GM12878 (cell line): ENCODE data around the gene RARB. TPM values are rescaled to one million over a fixed set of nuclear protein-coding genes. Genes with fewer than 3 reads are reported as not detected.

Source experiments
- ATAC-seq: fragments of 200-7000 bp; cut with Tn5 transposase; 3 replicates; pipeline ENCODE4 v1.9.1; 2020; ENCODE audit warnings: mild to moderate bottlenecking, moderate library complexity
- BruUV-seq: library from RNA; stranded (reverse); fragments of 400-500 nt; replicated peaks from 2 replicates; lab custom pipeline; 2021; lab: Mats Ljungman, UMichigan
- CTCF ChIA-PET: fragments of 300-600 bp; sonication (Branson Sonifier 250); formaldehyde crosslinking; extraction: SDS; loops from one replicate; lab custom pipeline; 2021; ENCODE audit warnings: inconsistent platforms; lab: Yijun Ruan, JAX
- POLR2A ChIA-PET: fragments of 350-600 bp; formaldehyde crosslinking; extraction: SDS; loops from one replicate; lab custom pipeline; 2021; ENCODE audit warnings: inconsistent platforms; lab: Charles Lee
- RAD21 ChIA-PET: fragments of 300-600 bp; sonication (Branson Sonifier 250); formaldehyde crosslinking; loops from one replicate; lab custom pipeline; 2023; ENCODE audit warnings: antibody characterized with exemption; ENCODE audit not compliant: unreplicated experiment; lab: Charles Lee
- SMC1A ChIA-PET: fragments of 300-600 bp; sonication (Branson Sonifier 250); formaldehyde crosslinking; loops from one replicate; lab custom pipeline; 2023; ENCODE audit not compliant: unreplicated experiment, uncharacterized antibody; lab: Charles Lee
- DNase-seq: peaks from one replicate; pipeline ENCODE4 v3.0.0-alpha.2; 2011; ENCODE audit warnings: low read depth, low spot score
- FAIRE-seq: peaks from 3 replicates; lab custom pipeline; 2011; peaks lifted over from hg19 to GRCh38; lab: Jason Lieb, UNC
- H2AFZ ChIP-seq: 2 replicates; pipeline ENCODE4 v1.6.0; 2011; ENCODE audit warnings: low read depth, low read length, control low read depth; ENCODE audit not compliant: control insufficient read depth
- H3K27ac ChIP-seq: 2 replicates; pipeline ENCODE4 v1.5.1; 2011; ENCODE audit warnings: control low read depth; ENCODE audit not compliant: control insufficient read depth, insufficient read depth
- H3K27me3 ChIP-seq, 2 experiments: replicated peaks in 1 of 2; 2 replicates each; pipeline versions ENCODE4 v1.6.0 to v1.6.1; 2011; ENCODE audit warnings: low read length in 1 of 2; ENCODE audit not compliant: control insufficient read depth in 2 of 2, insufficient read depth in 2 of 2
- H3K36me3 ChIP-seq, 2 experiments: 2 replicates each; pipeline ENCODE4 v1.5.1; 2011; ENCODE audit warnings: low read length in 1 of 2; ENCODE audit not compliant: control insufficient read depth in 2 of 2, insufficient read depth in 2 of 2
- H3K4me1 ChIP-seq: 2 replicates; pipeline ENCODE4 v1.6.1; 2011; ENCODE audit warnings: mild to moderate bottlenecking, low read length, moderate library complexity, mixed read lengths; ENCODE audit not compliant: control insufficient read depth, insufficient read depth
- H3K4me2 ChIP-seq: 2 replicates; pipeline ENCODE4 v1.6.0; 2011; ENCODE audit warnings: control low read depth; ENCODE audit not compliant: control insufficient read depth, insufficient read depth
- H3K4me3 ChIP-seq: fragments of 200-600 bp; sonication (generic); 2 replicates; pipeline ENCODE4 v1.5.1; 2016
- H3K79me2 ChIP-seq: 2 replicates; pipeline ENCODE4 v1.6.0; 2011; ENCODE audit warnings: low read length; ENCODE audit not compliant: control insufficient read depth, insufficient read depth
- H3K9ac ChIP-seq: 2 replicates; pipeline ENCODE4 v1.8.0; 2011; ENCODE audit warnings: low read length, control low read depth, mixed read lengths; ENCODE audit not compliant: control insufficient read depth, insufficient read depth
- H3K9me3 ChIP-seq: replicated peaks from 3 replicates; pipeline ENCODE4 v1.5.1; 2011; ENCODE audit warnings: mild to moderate bottlenecking, low read length; ENCODE audit not compliant: control insufficient read depth, insufficient read depth
- H4K20me1 ChIP-seq: 2 replicates; pipeline ENCODE4 v1.6.0; 2011; ENCODE audit not compliant: control insufficient read depth, insufficient read depth
- BRCA1 ChIP-seq: IDR thresholded peaks from 2 replicates; pipeline ENCODE4 v1.6.1; 2011; ENCODE audit warnings: low read depth, low read length, improper control_type of control experiment
- MEF2A ChIP-seq: IDR thresholded peaks from 2 replicates; pipeline ENCODE4 v1.6.1; 2011; ENCODE audit warnings: low read depth, mild to moderate bottlenecking, low read length, moderate library complexity; ENCODE audit not compliant: insufficient read depth
- NBN ChIP-seq: fragments of 450-650 bp; IDR thresholded peaks from 2 replicates; pipeline ENCODE4 v1.6.1; 2016
- PML ChIP-seq: IDR thresholded peaks from 2 replicates; pipeline ENCODE4 v1.6.1; 2012; ENCODE audit warnings: low read length, inconsistent platforms
- RCOR1 ChIP-seq: conservative IDR thresholded peaks from 2 replicates; pipeline ENCODE4 v1.6.1; 2012; ENCODE audit warnings: low read depth, low read length, improper control_type of control experiment
- RFX5 ChIP-seq: IDR thresholded peaks from 2 replicates; pipeline ENCODE4 v1.6.1; 2011; ENCODE audit warnings: low read depth, low read length, improper control_type of control experiment
- SIN3A ChIP-seq: IDR thresholded peaks from 2 replicates; pipeline ENCODE4 v1.6.1; 2012; ENCODE audit warnings: low read depth, low read length, improper control_type of control experiment
- SMAD1 ChIP-seq: fragments of 450-650 bp; IDR thresholded peaks from 2 replicates; pipeline ENCODE4 v1.6.1; 2018; ENCODE audit warnings: mild to moderate bottlenecking, low read depth; ENCODE audit not compliant: partially characterized antibody
- ZNF217 ChIP-seq: fragments of 450-650 bp; IDR thresholded peaks from 2 replicates; pipeline ENCODE4 v1.6.1; 2017; ENCODE audit warnings: antibody characterized with exemption, mild to moderate bottlenecking
- ZSCAN29 ChIP-seq: fragments of 450-650 bp; IDR thresholded peaks from 2 replicates; pipeline ENCODE4 v1.6.1; 2017; ENCODE audit warnings: mild to moderate bottlenecking, moderate library complexity
- WGBS: methylation state at CpG from one replicate; pipeline ENCODE4 v1.1.6; 2016; ENCODE audit warnings: low lambda C conversion rate; ENCODE audit not compliant: insufficient replicate concordance, insufficient coverage; ENCODE audit errors: missing lambda C conversion rate; 5-methylcytosine and 5-hydroxymethylcytosine counted together
- in situ Hi-C: fragments of 300-500 bp; cut with MboI; formaldehyde crosslinking; loops from 9 replicates; pipeline ENCODE4 v1.14.3; 2018; ENCODE audit warnings: mixed read lengths
- intact Hi-C: fragments of 100-400 bp; cut with micrococcal nuclease; formaldehyde crosslinking; loops from one replicate; pipeline ENCODE4 v1.14.2; 2022; ENCODE audit not compliant: unreplicated experiment
- polyA plus RNA-seq, 11 experiments: library from polyadenylated mRNA; depleted of rRNA in 4 of 11; unstranded in 6 of 11; stranded (reverse) in 5 of 11; fragments of >200 nt; fragmentation: Nextera tagmentation in 4 of 11; fragmentation: Illumina TruSeq in 1 of 11; extraction: Ambion mirVana in 4 of 11; extraction: Trizol in 1 of 11; gene quantifications; 1 replicate in 1 of 11; 2 replicates in 10 of 11; pipeline versions ENCODE4 v1.2.1 to v1.2.3, GENCODE V29; 2011 to 2016; ENCODE audit warnings: inconsistent platforms in 2 of 11, missing spikeins in 2 of 11, low read depth in 1 of 11
- total RNA-seq, 4 experiments: library from RNA; depleted of rRNA in 3 of 4; stranded (reverse); fragments of >200 nt in 3 of 4; fragmentation: Illumina TruSeq in 1 of 4; extraction: Trizol in 1 of 4; gene quantifications; 2 replicates each; pipeline versions ENCODE4 v1.2.1 to v1.2.3, GENCODE V29; 2013 to 2021
- TF ChIP-seq, protein P1 (sequence below): fragments of 450-650 bp; IDR thresholded peaks from 2 replicates; pipeline ENCODE4 v1.6.1; 2016; ENCODE audit warnings: mild to moderate bottlenecking, moderate library complexity, borderline replicate concordance

The RARB gene
- total and polyA plus RNA-seq, 10 of the 15 experiments (the other 5 are each of a cell fraction or from before 2014, with no cell fraction given): 0.05 to 0.06 TPM; not detected in 8

DNA sequence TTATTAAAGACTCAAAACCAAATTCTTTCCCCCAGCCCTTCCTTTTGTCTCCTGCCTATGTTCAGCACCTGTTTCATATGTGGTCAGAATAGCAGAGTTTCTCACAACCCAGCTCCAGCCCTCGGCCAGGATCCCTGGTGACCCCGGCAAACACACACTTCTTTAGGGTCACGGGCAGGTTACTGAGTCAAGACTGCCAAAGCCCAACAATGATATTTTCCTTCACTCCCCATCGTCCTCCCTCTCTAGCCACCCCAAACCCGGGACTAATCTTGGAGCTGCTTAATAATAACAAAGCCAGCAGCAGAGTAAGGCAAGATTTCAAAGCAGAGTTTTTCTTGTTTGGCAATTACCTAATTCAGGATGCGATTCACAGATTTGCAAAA, 25.5 kb downstream of the RARB start:
- H3K27ac ChIP-seq: no peak overlapping the region
- H3K36me3 ChIP-seq: no peaks in the 10 kb centered on the region
- no peaks in the 10 kb centered on the region; a peak in 2 of 4 replicates for H3K27me3 ChIP-seq
- no peak for DNase-seq
- no peak overlapping the region for H3K9ac ChIP-seq
- no peaks in the 10 kb centered on the region for H4K20me1 ChIP-seq
- no TSS peak for BruUV-seq
- ChIA-PET POLR2A (no interaction called here), CTCF (no interaction called here), RAD21 (no interaction called here), SMC1A (no interaction called here)
- intact Hi-C loops: no loop called here
- no peak for FAIRE-seq
- no peak overlapping the region for H3K4me2 ChIP-seq
- no peaks in the 10 kb centered on the region for H3K9me3 ChIP-seq
- no peak overlapping the region for H3K4me3 ChIP-seq
- H3K79me2 ChIP-seq: no peaks in the 10 kb centered on the region
- no peak for TF ChIP-seq RFX5
- TF ChIP-seq SMAD1: no peak
- TF ChIP-seq ZNF217: no peak
- no peak for TF ChIP-seq ZSCAN29
- no peak for TF ChIP-seq NBN
- no peak for TF ChIP-seq PML
- TF ChIP-seq MEF2A: no peak
- no peak for ATAC-seq
- no peak overlapping the region for H2AFZ ChIP-seq
- in situ Hi-C loops: no loop called here
- 40% methylated on average over 6 of the region's 6 CpGs for WGBS
- no peaks in the 10 kb centered on the region for H3K4me1 ChIP-seq

DNA sequence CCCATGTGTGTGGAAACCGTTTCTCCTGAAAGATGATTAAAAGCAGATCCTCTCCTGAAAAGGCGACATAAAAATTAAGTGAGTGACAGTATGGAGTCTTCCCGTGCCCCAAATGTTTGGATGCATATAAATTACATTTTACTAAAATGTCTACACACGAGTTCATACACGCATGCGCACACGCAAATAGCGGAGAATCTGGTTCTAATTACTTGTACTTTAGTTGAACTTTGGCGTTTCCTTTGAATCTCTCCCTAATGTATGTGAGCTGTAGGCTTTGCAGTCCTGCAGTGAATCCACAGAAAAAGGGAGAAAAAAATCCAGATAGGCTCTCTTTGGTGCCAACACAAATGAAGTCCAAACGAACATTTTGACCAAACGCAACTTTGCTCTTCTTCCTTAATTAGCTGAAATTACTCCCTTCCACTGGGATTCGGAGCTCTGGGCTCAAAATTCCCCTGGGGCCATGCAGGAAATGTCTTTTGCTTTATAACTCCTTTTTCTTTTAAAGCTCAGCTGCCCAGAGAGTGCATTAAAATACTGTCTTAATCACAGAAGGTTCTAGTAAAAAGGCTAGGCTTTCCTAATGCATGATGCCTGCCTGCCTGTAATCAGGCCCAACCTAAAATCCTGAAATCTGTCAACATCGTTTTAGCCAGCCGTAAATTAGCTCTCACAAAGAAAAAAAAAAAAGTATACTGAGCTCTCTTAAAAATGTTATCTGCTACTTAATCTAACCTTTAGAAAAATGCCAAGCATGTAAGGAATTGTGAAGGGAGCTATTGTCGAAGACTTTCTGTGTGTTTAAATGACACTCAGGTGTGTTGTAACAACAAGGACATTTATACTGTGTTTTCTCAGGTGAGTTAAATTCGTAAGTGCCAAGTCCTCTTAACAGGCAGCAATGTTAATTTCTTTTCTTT, 26.2 kb downstream of the RARB start:
- WGBS: 48% methylated on average over 16 of the region's 16 CpGs
- in situ Hi-C loops: no loop called here

More for the DNA sequence above, 26.2 kb downstream of the RARB start:
- H2AFZ ChIP-seq: no peak overlapping the region
- ChIA-PET POLR2A (no interaction called here), CTCF (interaction anchor here (1.1 to 1.3 kb wide), 2 partner anchors 9 to 12 kb away, joined by 3 to 4 read pairs; no protein-coding TSS in a partner anchor), RAD21 (no interaction called here)
- no peaks in the 10 kb centered on the region for H3K79me2 ChIP-seq
- no TSS peak for BruUV-seq
- no peaks in the 10 kb centered on the region for H4K20me1 ChIP-seq
- no peaks in the 10 kb centered on the region for H3K4me1 ChIP-seq
- intact Hi-C loops: no loop called here
- no peak overlapping the region for H3K27ac ChIP-seq
- ATAC-seq: no peak
- no peaks in the 10 kb centered on the region; a peak in 2 of 4 replicates for H3K27me3 ChIP-seq
- no peaks in the 10 kb centered on the region for H3K36me3 ChIP-seq
- H3K4me2 ChIP-seq: no peak overlapping the region
- FAIRE-seq: no peak
- no peak overlapping the region for H3K4me3 ChIP-seq
- H3K9ac ChIP-seq: no peak overlapping the region
- H3K9me3 ChIP-seq: no peaks in the 10 kb centered on the region
- no peak for TF ChIP-seq RCOR1
- no peak for TF ChIP-seq SIN3A
- TF ChIP-seq, protein P1, sequence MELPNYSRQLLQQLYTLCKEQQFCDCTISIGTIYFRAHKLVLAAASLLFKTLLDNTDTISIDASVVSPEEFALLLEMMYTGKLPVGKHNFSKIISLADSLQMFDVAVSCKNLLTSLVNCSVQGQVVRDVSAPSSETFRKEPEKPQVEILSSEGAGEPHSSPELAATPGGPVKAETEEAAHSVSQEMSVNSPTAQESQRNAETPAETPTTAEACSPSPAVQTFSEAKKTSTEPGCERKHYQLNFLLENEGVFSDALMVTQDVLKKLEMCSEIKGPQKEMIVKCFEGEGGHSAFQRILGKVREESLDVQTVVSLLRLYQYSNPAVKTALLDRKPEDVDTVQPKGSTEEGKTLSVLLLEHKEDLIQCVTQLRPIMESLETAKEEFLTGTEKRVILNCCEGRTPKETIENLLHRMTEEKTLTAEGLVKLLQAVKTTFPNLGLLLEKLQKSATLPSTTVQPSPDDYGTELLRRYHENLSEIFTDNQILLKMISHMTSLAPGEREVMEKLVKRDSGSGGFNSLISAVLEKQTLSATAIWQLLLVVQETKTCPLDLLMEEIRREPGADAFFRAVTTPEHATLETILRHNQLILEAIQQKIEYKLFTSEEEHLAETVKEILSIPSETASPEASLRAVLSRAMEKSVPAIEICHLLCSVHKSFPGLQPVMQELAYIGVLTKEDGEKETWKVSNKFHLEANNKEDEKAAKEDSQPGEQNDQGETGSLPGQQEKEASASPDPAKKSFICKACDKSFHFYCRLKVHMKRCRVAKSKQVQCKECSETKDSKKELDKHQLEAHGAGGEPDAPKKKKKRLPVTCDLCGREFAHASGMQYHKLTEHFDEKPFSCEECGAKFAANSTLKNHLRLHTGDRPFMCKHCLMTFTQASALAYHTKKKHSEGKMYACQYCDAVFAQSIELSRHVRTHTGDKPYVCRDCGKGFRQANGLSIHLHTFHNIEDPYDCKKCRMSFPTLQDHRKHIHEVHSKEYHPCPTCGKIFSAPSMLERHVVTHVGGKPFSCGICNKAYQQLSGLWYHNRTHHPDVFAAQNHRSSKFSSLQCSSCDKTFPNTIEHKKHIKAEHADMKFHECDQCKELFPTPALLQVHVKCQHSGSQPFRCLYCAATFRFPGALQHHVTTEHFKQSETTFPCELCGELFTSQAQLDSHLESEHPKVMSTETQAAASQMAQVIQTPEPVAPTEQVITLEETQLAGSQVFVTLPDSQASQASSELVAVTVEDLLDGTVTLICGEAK: no peak
- no peak for TF ChIP-seq BRCA1
- TF ChIP-seq, all 136 proteins: peak for 0
- SMC1A ChIA-PET: interaction anchor here (1.1 kb wide), 1 partner anchor 11 kb away, joined by 3 read pairs; no protein-coding TSS in a partner anchor
- no peak for DNase-seq
